Endothelial cell (in vitro differentiated cells): ENCODE data around the gene C1orf21. TPM values are rescaled to one million over a fixed set of nuclear protein-coding genes. Genes with fewer than 3 reads are reported as not detected.

Experiments
- DNase-seq: peaks from one replicate; pipeline ENCODE4 v3.0.0; 2021; ENCODE audit warnings: low spot score
- H3K27ac Mint-ChIP-seq: one replicate; pipeline ENCODE4 v1.8.0; 2021; ENCODE audit warnings: mixed read lengths, inconsistent platforms; ENCODE audit not compliant: unreplicated experiment
- H3K27me3 Mint-ChIP-seq: one replicate; pipeline ENCODE4 v1.8.0; 2021; ENCODE audit warnings: mild to moderate bottlenecking, moderate library complexity, mixed read lengths, inconsistent platforms; ENCODE audit not compliant: unreplicated experiment
- H3K36me3 Mint-ChIP-seq: one replicate; pipeline ENCODE4 v1.8.0; 2021; ENCODE audit warnings: mild to moderate bottlenecking, low read depth, mixed read lengths, inconsistent platforms; ENCODE audit not compliant: unreplicated experiment
- H3K4me1 Mint-ChIP-seq: one replicate; pipeline ENCODE4 v1.8.0; 2021; ENCODE audit warnings: mild to moderate bottlenecking, mixed read lengths, inconsistent platforms; ENCODE audit not compliant: unreplicated experiment
- H3K4me3 Mint-ChIP-seq: one replicate; pipeline ENCODE4 v1.8.0; 2021; ENCODE audit warnings: mild to moderate bottlenecking, mixed read lengths, inconsistent platforms; ENCODE audit not compliant: unreplicated experiment
- H3K9me3 Mint-ChIP-seq: one replicate; pipeline ENCODE4 v1.8.0; 2021; ENCODE audit warnings: mixed read lengths, inconsistent platforms; ENCODE audit not compliant: unreplicated experiment
- CTCF ChIP-seq: fragments of 200-600 bp; sonication (generic); IDR thresholded peaks from one replicate; pipeline ENCODE4 v1.5.0; 2021; ENCODE audit warnings: antibody characterized with exemption; ENCODE audit not compliant: unreplicated experiment
- total RNA-seq: library from RNA; stranded (reverse); fragmentation: NEBNext Ultra II Directional; extraction: Animal tissue kit (Norgen Biotek cat#: 25700); gene quantifications from one replicate; pipeline ENCODE4 v1.2.1, GENCODE V29; 2021; ENCODE audit not compliant: unreplicated experiment

The C1orf21 gene
- total RNA-seq, 1 donor from 2014 or later, result 7.5 TPM

DNA sequence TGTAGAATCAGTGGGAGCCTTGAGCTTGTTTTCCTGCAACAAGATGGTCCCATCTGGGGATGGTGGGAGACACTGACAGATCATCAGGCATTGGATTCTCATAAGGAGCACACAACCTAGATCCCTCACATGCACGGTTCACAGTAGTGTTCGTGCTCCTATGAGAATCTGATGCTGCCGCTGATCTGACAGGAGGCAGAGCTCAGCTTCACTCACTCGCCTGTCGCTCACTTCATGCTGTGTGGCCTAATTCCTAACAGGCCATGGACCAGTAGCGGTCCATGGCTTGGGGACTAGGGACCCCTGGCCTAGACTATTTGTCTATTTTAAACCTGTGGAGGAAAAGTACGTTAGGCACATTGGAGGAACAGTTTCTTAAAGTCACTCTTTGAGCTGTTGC lies 227.8 kb downstream of the C1orf21 start:
- Mint-ChIP-seq H3K27ac (no peak overlapping the region), H3K36me3 (no peaks in the 10 kb centered on the region), H3K27me3 (peaks cover 1% of the 10 kb centered on the region), H3K4me1 (peaks cover under 1% of the 10 kb centered on the region), H3K9me3 (no peaks in the 10 kb centered on the region), H3K4me3 (no peak overlapping the region)
- no peak for TF ChIP-seq CTCF
- no peak for DNase-seq

DNA sequence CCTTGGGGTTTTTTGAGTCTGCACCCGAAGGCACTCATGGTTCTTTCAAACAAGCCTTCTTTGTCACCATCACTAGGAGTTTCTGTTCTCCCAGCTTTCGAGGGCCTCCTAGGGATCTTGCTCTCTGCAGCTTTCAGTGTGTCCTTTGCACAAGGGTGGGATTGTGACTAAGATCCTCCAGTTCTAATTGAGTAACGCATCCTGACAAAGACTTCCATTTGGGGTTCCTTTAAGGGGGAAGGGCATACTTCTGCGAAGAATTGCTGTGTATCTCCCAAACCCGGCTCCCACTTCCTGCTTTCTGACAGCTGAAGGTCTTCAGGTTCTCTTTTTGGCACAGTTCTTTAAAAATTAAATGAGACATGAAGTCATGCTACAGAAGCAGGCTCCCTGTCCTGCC lies 228.5 kb downstream of the C1orf21 start:
- Mint-ChIP-seq H3K27me3 (peaks cover 1% of the 10 kb centered on the region), H3K36me3 (no peaks in the 10 kb centered on the region), H3K27ac (no peak overlapping the region), H3K4me3 (no peak overlapping the region), H3K9me3 (no peaks in the 10 kb centered on the region), H3K4me1 (no peaks in the 10 kb centered on the region)
- DNase-seq, result no peak
- TF ChIP-seq CTCF, result no peak

DNA sequence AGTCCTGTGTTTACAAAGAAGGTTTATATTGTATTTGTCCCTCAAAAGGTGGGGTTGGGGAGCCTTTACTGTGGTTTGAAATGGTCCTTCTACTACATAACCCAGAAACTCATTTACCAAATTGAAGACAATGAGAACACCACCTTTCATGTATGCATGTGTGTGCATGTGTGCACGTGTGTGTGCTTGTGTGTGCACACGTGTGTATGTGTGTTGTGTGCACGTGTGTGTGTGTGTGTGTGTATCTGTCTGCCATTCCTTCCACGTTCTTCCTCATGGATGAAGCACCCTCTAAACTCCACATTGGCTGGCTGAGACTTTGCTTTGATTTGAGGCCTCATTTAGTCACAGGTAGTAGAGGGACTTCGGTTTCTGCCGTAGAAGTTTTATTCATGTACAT lies 229.7 kb downstream of the C1orf21 start:
- Mint-ChIP-seq H3K4me3 (no peak overlapping the region), H3K27me3 (peaks cover 1% of the 10 kb centered on the region), H3K9me3 (no peaks in the 10 kb centered on the region), H3K27ac (no peak overlapping the region), H3K4me1 (no peaks in the 10 kb centered on the region), H3K36me3 (no peaks in the 10 kb centered on the region)
- DNase-seq, result no peak
- TF ChIP-seq CTCF, result no peak

GRCh38 chr1:184617433-184618029 lies 230.7 kb downstream of the C1orf21 start:
- H3K36me3 Mint-ChIP-seq, result no peaks in the 10 kb centered on the region
- TF ChIP-seq CTCF, result no peak
- H3K4me1 Mint-ChIP-seq, result no peaks in the 10 kb centered on the region
- no peaks in the 10 kb centered on the region for H3K9me3 Mint-ChIP-seq
- H3K27me3 Mint-ChIP-seq, result peaks cover 1% of the 10 kb centered on the region
- H3K27ac Mint-ChIP-seq, result no peak overlapping the region
- no peak overlapping the region for H3K4me3 Mint-ChIP-seq
- DNase-seq, result no peak

DNA sequence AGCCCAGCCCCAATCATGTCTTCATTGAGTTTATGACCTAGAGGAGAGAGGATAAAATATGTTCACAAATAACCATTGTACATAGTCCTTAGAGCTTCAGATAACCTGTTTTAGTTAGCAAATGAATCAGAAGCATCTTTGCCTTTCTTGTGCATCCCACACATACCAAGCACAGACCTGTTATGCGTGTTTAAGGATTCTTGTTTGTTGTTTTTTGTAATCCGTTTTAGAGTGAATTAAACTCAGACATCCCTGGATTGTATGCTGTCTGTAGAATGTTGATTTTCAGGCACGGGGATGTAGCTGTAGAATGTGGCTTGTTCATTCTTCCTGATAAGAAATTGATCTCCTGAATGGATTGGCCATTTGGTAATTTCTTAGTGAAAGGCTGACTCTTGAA lies 232.0 kb downstream of the C1orf21 start:
- Mint-ChIP-seq H3K27me3 (no peaks in the 10 kb centered on the region), H3K4me1 (no peaks in the 10 kb centered on the region), H3K4me3 (no peak overlapping the region), H3K27ac (no peak overlapping the region), H3K36me3 (no peaks in the 10 kb centered on the region), H3K9me3 (no peaks in the 10 kb centered on the region)
- no peak for DNase-seq
- no peak for TF ChIP-seq CTCF
